Measurements from ENCODE around the gene SLC35A3. TPM values are rescaled to one million over a fixed set of nuclear protein-coding genes. Genes with fewer than 3 reads are reported as not detected.

Gene SLC35A3
- total and polyA plus RNA-seq, 10 of the 15 experiments (the other 5 are each of a cell fraction or from before 2014, with no cell fraction given) = 3.6 to 24.3 (median 15.4) TPM

GRCh38 chr1:99969729-99970621 is at the start of gene SLC35A3 (continued):
- TF ChIP-seq IRF5 (IDR thresholded peaks at IDR 0.05; ENCODE audit: borderline replicate concordance) (no peak), POLR2AphosphoS2 (IDR thresholded peaks at IDR 0.05; ENCODE audit: low read depth, low read length) (peak; percentile 86), POLR2AphosphoS5 (IDR thresholded peaks at IDR 0.05; ENCODE audit: low read length) (peak; percentile 76), ZNF207 (IDR thresholded peaks at IDR 0.05; ENCODE audit: borderline replicate concordance) (peak; percentile 88), ATF7 (IDR thresholded peaks at IDR 0.05; ENCODE audit: low read depth) (no peak), HCFC1 (IDR thresholded peaks at IDR 0.05; ENCODE audit: low read length) (peak; percentile 84), BCLAF1 (IDR thresholded peaks at IDR 0.05) (no peak), SREBF1 (IDR thresholded peaks at IDR 0.05; ENCODE audit: low read length) (peak; percentile 45; the same call in 1 of the 2 replicates), RFX5 (IDR thresholded peaks at IDR 0.05; ENCODE audit: low read depth, low read length) (no peak), JUND (IDR thresholded peaks at IDR 0.05; ENCODE audit: low read depth, low read length) (no peak), SKIL (IDR thresholded peaks at IDR 0.05; ENCODE audit: low read depth, poor library complexity, severe bottlenecking) (no peak), CHD4 (IDR thresholded peaks at IDR 0.05) (no peak), GABPA (IDR thresholded peaks at IDR 0.05; ENCODE audit: low read depth) (peak; percentile 94), ZNF622 (IDR thresholded peaks at IDR 0.05) (no peak), POLR2A (IDR thresholded peaks at IDR 0.05; ENCODE audit: low read depth, low read length) (peak; percentile 94), HDAC6 (IDR thresholded peaks at IDR 0.05; ENCODE audit: unreplicated experiment) (no peak), SMARCA5 (IDR thresholded peaks at IDR 0.05) (peak; percentile 92), BACH1 (IDR thresholded peaks at IDR 0.05; ENCODE audit: borderline replicate concordance) (peak; percentile 71; the same call in 1 of the 2 replicates), USF2 (IDR thresholded peaks at IDR 0.05; ENCODE audit: borderline replicate concordance, low read depth, low read length) (no peak), REST (IDR thresholded peaks at IDR 0.05; ENCODE audit: low read depth, low read length) (no peak)
